ENCODE data around the gene LAMA3. TPM values are rescaled to one million over a fixed set of nuclear protein-coding genes. Genes with fewer than 3 reads are reported as not detected.
"Not testable (repeated sequence)": the region's sequence is repeated elsewhere in the genome, so short reads cannot be mapped to it uniquely, and the experiment has no call there.

The LAMA3 gene
- total RNA-seq, 1 donor = 5.2 TPM

GRCh38 chr18:23727707-23728493, 38.6 kb downstream of the LAMA3 start:
- TF ChIP-seq CTCF (IDR thresholded peaks at IDR 0.05; ENCODE audit: insufficient read depth, low read depth, low read length) = no peak
- DNase-seq (ENCODE audit: low read depth) = no peak
- no peak overlapping the region for H3K4me3 ChIP-seq (ENCODE audit: low read depth, low read length)

DNA sequence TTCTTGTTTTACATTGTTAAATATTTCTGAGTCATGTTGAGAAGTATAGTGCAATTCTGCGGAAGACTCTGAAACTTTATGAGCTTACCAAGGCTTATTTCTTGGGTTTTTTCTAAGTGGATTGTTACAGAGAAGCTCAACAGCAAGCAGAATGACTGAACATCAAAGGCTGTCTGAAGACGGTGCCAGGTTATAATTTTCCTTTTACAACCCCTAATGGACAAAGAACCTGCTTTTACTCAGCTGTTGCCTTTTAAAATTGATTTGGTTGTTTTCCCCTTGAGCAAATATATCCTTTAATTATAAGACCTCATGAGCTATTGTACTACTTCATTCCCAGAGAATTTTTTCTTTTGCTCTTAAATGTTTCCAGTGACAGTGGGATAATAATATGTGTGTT, 41.6 kb downstream of the LAMA3 start:
- H3K4me3 ChIP-seq (ENCODE audit: low read depth, low read length) = no peak overlapping the region
- TF ChIP-seq CTCF (IDR thresholded peaks at IDR 0.05; ENCODE audit: insufficient read depth, low read depth, low read length) = no peak
- no peak for DNase-seq (ENCODE audit: low read depth)

DNA sequence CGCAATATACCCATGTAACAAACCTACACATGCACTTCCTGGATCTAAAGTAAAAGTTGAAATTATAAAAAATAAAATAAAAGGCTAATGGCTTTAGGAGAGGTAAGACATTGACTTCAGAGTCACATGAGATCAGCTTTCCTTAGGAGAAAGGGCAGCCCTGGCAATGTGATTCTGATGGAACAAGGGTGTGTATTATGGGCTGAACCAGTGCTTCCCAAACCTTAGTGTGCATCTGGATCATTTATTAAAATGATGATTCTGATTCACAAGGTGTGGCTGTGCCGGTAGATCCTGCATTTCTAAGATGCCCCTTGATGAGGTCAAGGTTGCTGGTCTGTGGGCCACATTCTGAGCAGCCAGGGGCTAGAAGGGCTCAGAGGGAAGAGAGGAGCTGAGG, 42.6 kb downstream of the LAMA3 start:
- no peak for TF ChIP-seq CTCF (IDR thresholded peaks at IDR 0.05; ENCODE audit: insufficient read depth, low read depth, low read length)
- H3K4me3 ChIP-seq (ENCODE audit: low read depth, low read length) = no peak overlapping the region
- DNase-seq (ENCODE audit: low read depth) = no peak

DNA sequence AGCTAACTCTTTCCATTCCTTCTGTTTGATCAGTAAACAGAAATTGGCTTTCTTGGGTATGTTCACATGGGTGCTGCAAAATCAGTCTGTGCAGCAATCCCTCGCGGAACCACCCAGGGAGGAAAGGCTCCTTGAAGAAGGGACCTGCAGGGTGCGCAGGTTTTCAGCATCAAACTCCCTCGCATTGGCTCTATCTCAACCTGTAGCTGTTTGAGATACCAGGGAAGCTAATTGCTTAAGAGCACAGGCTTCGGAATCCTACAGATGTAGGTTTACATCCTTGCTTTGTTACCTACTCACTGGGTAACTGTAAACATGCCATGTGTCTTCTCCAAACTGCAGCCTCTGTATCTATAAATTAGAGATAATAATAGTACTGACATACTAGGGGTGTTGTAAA, 43.2 kb downstream of the LAMA3 start:
- DNase-seq (ENCODE audit: low read depth) = no peak
- TF ChIP-seq CTCF (IDR thresholded peaks at IDR 0.05; ENCODE audit: insufficient read depth, low read depth, low read length) = no peak
- no peak overlapping the region for H3K4me3 ChIP-seq (ENCODE audit: low read depth, low read length)

DNA sequence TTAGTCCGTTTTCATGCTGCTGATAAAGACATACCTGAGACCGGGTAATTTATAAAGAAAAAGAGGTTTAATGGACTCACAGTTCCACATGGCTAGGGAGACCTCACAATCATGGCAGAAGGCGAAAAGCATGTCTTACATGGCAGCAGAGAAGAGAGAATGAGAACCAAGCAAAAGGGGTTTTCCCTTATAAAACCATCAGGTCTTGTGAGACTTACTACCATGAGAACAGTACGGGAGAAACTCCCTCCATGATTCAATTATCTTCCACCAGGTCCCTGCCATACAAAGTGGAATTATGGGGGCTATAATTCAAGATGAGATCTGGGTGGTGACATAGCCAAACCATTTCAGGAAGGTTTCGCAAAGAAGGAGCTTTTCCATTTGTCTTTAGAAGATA, 44.0 kb downstream of the LAMA3 start:
- not testable (repeated sequence) for DNase-seq (ENCODE audit: low read depth); H3K4me3 ChIP-seq (ENCODE audit: low read depth, low read length)

DNA sequence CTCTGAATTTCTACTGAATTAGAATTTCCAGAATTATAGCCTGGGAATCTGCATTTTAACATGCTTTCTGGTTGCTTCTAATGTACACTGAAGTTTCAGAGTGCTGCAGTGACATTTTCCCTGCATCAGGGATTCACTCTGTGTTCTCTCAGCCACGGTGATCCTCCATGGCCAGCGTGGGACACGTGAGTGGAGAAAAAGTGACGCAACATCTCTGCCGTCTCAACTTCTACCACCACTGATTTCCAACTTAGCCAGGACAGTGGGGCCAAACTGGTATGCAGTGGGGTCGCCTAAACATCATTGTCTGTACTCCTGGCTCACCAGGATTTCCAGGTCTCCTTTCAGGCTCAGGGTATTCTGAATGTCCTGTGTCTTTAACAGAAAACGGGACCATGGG, 44.6 kb downstream of the LAMA3 start:
- no peak for TF ChIP-seq CTCF (IDR thresholded peaks at IDR 0.05; ENCODE audit: insufficient read depth, low read depth, low read length)
- no peak overlapping the region for H3K4me3 ChIP-seq (ENCODE audit: low read depth, low read length)
- DNase-seq (ENCODE audit: low read depth) = no peak

DNA sequence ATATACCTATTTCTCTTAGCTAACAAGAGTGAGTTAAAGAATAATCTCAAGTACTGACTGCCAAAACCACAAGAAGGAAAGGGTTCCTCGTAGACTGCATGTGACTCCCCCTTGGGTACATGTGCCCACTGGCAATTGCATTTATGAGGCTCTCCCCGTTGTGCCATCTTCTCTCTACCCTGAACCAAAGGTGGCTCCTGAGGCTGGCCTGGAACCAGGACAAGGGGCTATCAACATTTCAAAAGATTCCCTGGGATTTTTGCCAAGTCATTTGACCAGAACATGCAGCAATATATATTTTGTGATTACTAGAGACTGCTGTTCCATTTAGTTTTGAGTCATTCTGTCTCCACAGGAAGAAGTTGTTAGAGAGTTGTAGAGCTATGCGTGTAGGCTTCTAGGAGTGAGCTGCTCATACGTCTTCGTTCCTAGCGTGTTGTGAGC, 45.8 kb downstream of the LAMA3 start:
- H3K4me3 ChIP-seq (ENCODE audit: low read depth, low read length) = no peak overlapping the region
- DNase-seq (ENCODE audit: low read depth) = peak; percentile 24

More for the DNA sequence above, 45.8 kb downstream of the LAMA3 start:
- TF ChIP-seq CTCF (IDR thresholded peaks at IDR 0.05; ENCODE audit: insufficient read depth, low read depth, low read length) = no peak
